GM23248 (cell line): Measurements from ENCODE around the gene CLK2.

ENCODE experiments used
- EZH2 ChIP-seq: fragments of 200-600 bp; sonication (generic); IDR thresholded peaks from 2 replicates; pipeline ENCODE4 v1.6.1; 2018; ENCODE audit warnings: antibody characterized with exemption, mild to moderate bottlenecking; ENCODE audit not compliant: insufficient read depth, poor library complexity, severe bottlenecking
- EZH2phosphoT487 ChIP-seq: fragments of 200-600 bp; sonication (generic); IDR thresholded peaks from 2 replicates; pipeline ENCODE4 v1.6.1; 2018; ENCODE audit warnings: antibody characterized with exemption, moderate library complexity, mild to moderate bottlenecking, low read depth; ENCODE audit not compliant: insufficient read depth

DNA sequence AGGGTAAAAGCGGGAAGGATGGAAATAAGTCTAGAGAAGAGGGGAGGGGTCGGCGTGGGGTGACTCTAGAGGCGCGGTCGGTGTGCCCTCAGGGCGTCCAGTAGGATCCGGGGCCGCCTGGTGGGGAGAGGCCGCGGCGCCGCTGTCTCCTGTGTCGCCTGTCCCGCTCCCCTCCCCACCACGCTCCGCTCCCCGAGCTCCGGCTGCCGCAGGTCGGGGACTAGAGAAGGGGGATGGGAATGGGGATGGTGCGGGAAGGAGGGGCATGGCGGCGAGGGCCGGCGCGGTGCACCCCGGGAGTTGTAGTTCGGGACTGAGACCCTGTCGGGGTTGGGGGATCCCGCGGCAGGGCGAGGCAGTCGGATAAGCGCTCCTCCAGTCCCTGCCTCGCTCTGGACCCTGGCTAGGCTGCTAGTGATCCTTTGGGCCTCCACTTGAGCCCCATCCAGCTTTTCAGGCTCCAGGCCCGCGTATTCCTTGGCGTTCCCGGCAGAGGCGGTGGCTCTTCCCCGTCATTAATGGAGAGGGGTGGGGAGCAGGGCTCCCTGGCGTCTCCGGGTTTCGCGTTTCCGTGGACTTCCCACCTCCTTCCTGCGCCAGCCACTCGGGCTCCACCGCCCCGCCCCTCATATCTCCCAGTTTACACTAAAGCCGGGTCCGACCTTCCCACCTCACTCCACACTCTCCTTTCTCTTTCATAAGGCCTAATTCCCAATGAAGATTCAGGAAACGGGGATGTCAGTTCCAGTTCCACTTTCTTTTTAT, 17.9 kb downstream of the CLK2 start, which contains the start of gene ENTREP3:
- TF ChIP-seq EZH2phosphoT487, result no peak
- no peak for TF ChIP-seq EZH2
